Spleen (tissue), 7 donors: ENCODE measurements around the gene XKRX.

Source experiments
- POLR2A ChIP-seq, 3 donors: fragments of 450-650 bp; IDR thresholded peaks; one replicate each; pipeline ENCODE4 v1.5.1; 2017; ENCODE audit warnings: antibody characterized with exemption in 3 of 3, mild to moderate bottlenecking in 1 of 3
- POLR2AphosphoS5 ChIP-seq, 3 donors: sonication (generic); formaldehyde crosslinking; IDR thresholded peaks; one replicate each; pipeline ENCODE4 v1.5.1; 2017; ENCODE audit warnings: antibody characterized with exemption in 3 of 3
- TF ChIP-seq, protein P1 (sequence below), 11 experiments: fragments of 200-600 bp in 7 of 11; fragments of 450-650 bp in 4 of 11; sonication (generic) in 4 of 11; IDR thresholded peaks in 8 of 11; conservative IDR thresholded peaks in 3 of 11; 1 replicate in 7 of 11; 2 replicates in 4 of 11; pipeline versions ENCODE4 v1.4.0 to v1.8.0; 2016 to 2021; ENCODE audit warnings: antibody characterized with exemption in 11 of 11, inconsistent platforms in 4 of 11, mild to moderate bottlenecking in 1 of 11
- donor health status: DM: no; HTN: no; CAD: no; lungs with moderate emphysema.
- donor health status: DM: no; HTN: no; CAD: no.
- donor health status: DM: no; HTN: no; CAD: no.

DNA sequence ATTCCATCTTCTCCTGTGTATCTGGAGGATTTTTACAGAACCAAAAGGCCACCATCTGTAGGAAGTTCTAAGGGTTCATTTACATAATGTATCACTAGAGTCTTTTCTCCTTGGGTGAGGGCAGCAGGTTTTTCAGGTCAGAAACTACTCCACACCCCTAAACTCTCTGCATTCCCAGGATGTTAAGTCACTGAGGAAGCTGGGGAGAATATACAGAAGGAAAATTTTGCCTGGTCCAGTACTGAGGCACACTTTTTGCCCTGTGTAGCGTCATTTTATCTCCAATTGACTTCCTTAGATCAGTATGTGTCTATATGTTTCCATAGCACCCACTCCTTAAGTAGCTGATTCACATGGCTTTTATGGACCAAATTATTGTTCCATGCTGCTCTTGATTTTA is 17.0 kb downstream of the XKRX start:
- no peak for TF ChIP-seq POLR2A (IDR thresholded peaks at IDR 0.05)
- TF ChIP-seq, protein P1, sequence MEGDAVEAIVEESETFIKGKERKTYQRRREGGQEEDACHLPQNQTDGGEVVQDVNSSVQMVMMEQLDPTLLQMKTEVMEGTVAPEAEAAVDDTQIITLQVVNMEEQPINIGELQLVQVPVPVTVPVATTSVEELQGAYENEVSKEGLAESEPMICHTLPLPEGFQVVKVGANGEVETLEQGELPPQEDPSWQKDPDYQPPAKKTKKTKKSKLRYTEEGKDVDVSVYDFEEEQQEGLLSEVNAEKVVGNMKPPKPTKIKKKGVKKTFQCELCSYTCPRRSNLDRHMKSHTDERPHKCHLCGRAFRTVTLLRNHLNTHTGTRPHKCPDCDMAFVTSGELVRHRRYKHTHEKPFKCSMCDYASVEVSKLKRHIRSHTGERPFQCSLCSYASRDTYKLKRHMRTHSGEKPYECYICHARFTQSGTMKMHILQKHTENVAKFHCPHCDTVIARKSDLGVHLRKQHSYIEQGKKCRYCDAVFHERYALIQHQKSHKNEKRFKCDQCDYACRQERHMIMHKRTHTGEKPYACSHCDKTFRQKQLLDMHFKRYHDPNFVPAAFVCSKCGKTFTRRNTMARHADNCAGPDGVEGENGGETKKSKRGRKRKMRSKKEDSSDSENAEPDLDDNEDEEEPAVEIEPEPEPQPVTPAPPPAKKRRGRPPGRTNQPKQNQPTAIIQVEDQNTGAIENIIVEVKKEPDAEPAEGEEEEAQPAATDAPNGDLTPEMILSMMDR (IDR thresholded peaks at IDR 0.05 in 8 of 11, conservative IDR thresholded peaks at IDR 0.05 in 3 of 11): no peak
- no peak for TF ChIP-seq POLR2AphosphoS5 (IDR thresholded peaks at IDR 0.05)
